ENCODE results near the gene CDC20B.

DNA sequence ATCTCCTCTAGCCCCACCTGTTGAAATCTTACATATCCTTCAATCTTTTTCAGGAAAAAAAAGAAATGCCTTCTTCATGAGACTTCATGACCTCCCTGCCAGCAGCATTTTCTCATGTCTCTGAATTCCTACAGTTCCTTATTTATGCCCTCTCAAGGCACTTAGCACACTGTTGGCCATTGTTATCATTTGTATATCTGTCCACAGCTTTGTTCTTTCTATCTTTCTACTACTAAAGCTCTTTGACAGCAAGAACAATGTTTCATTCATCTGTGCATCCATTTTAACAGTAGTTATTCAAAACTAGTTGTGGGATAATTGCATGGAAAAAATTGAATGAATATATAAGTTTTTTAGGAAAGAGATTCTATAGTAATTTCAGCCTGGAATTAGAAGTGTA, 91.4 kb downstream of the CDC20B start:
- TF ChIP-seq, protein P1, sequence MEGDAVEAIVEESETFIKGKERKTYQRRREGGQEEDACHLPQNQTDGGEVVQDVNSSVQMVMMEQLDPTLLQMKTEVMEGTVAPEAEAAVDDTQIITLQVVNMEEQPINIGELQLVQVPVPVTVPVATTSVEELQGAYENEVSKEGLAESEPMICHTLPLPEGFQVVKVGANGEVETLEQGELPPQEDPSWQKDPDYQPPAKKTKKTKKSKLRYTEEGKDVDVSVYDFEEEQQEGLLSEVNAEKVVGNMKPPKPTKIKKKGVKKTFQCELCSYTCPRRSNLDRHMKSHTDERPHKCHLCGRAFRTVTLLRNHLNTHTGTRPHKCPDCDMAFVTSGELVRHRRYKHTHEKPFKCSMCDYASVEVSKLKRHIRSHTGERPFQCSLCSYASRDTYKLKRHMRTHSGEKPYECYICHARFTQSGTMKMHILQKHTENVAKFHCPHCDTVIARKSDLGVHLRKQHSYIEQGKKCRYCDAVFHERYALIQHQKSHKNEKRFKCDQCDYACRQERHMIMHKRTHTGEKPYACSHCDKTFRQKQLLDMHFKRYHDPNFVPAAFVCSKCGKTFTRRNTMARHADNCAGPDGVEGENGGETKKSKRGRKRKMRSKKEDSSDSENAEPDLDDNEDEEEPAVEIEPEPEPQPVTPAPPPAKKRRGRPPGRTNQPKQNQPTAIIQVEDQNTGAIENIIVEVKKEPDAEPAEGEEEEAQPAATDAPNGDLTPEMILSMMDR (IDR thresholded peaks at IDR 0.05): no peak
- no peak for TF ChIP-seq POLR2A (IDR thresholded peaks at IDR 0.05)
